Left ventricle myocardium inferior (tissue), 1 donor: ENCODE measurements around the gene SMARCE1. TPM values are rescaled to one million over a fixed set of nuclear protein-coding genes. Genes with fewer than 3 reads are reported as not detected.

Source experiments
- DNase-seq: peaks from one replicate; pipeline ENCODE4 v3.0.0-alpha.2; 2020
- H3K27ac ChIP-seq: fragments of 200-600 bp; replicated peaks from 2 replicates; pipeline ENCODE4 v1.8.0; 2021
- H3K27me3 ChIP-seq: fragments of 200-600 bp; 2 replicates; pipeline ENCODE4 v1.8.0; 2021; ENCODE audit warnings: low read depth
- H3K36me3 ChIP-seq: fragments of 200-600 bp; 2 replicates; pipeline ENCODE4 v1.8.0; 2021
- H3K4me1 ChIP-seq: fragments of 200-600 bp; 2 replicates; pipeline ENCODE4 v1.8.0; 2021
- H3K4me3 ChIP-seq: fragments of 200-600 bp; 2 replicates; pipeline ENCODE4 v1.8.0; 2021; ENCODE audit warnings: mild to moderate bottlenecking, moderate library complexity
- H3K9me3 ChIP-seq: fragments of 200-600 bp; replicated peaks from 2 replicates; pipeline ENCODE4 v1.8.0; 2021
- CTCF ChIP-seq: fragments of 200-600 bp; IDR thresholded peaks from 2 replicates; pipeline ENCODE4 v1.8.0; 2021; ENCODE audit warnings: antibody characterized with exemption, mild to moderate bottlenecking, borderline replicate concordance
- intact Hi-C: fragments of 100-400 bp; cut with micrococcal nuclease; formaldehyde crosslinking; loops from one replicate; pipeline ENCODE4 v1.11.0; 2022
- total RNA-seq: library from RNA; stranded (reverse); fragmentation: NEBNext Ultra II Directional; extraction: Animal tissue kit (Norgen Biotek cat#: 25700); gene quantifications from one replicate; pipeline ENCODE4 v1.2.1, GENCODE V29; 2021
- donor health status: DM: no; HTN: yes; CAD: no; lungs with severe emphysema.

SMARCE1 gene
- total RNA-seq, 1 donor from 2014 or later: 58.6 TPM

- H3K4me1 ChIP-seq: peaks cover 60% of the 10 kb centered on the region
- TF ChIP-seq CTCF: no peak
- intact Hi-C loops: no loop called here
- no peaks in the 10 kb centered on the region for H3K9me3 ChIP-seq
- H3K27ac ChIP-seq: no peak overlapping the region
- no peaks in the 10 kb centered on the region for H3K27me3 ChIP-seq
- H3K4me3 ChIP-seq: peak overlapping the region; percentile 96
- peaks cover 44% of the 10 kb centered on the region for H3K36me3 ChIP-seq
- no peak for DNase-seq
Observed at GRCh38 chr17:40645943-40646342, 1.7 kb downstream of the SMARCE1 start.

- TF ChIP-seq CTCF: no peak
- intact Hi-C loops: no loop called here
- no peak for DNase-seq
Observed at GRCh38 chr17:40645291-40645690, 2.3 kb downstream of the SMARCE1 start.

GRCh38 chr17:40637931-40638330 is 9.7 kb downstream of the SMARCE1 start:
- Histone ChIP-seq H3K4me3 (no peak overlapping the region), H3K36me3 (peaks cover 78% of the 10 kb centered on the region), H3K27ac (no peak overlapping the region), H3K9me3 (no peaks in the 10 kb centered on the region), H3K27me3 (no peaks in the 10 kb centered on the region), H3K4me1 (peaks cover 4% of the 10 kb centered on the region)
- no peak for DNase-seq
- intact Hi-C loops: no loop called here
- no peak for TF ChIP-seq CTCF

More at GRCh38 chr17:40645291-40645690, 2.3 kb downstream of the SMARCE1 start:
- Histone ChIP-seq H3K4me1 (peaks cover 63% of the 10 kb centered on the region), H3K9me3 (no peaks in the 10 kb centered on the region), H3K27ac (no peak overlapping the region), H3K4me3 (no peak overlapping the region), H3K27me3 (no peaks in the 10 kb centered on the region), H3K36me3 (peaks cover 50% of the 10 kb centered on the region)

- H3K27ac ChIP-seq: no peak overlapping the region
- DNase-seq: no peak
- peaks cover 89% of the 10 kb centered on the region for H3K36me3 ChIP-seq
- no peaks in the 10 kb centered on the region for H3K27me3 ChIP-seq
- no peak overlapping the region for H3K4me3 ChIP-seq
- intact Hi-C loops: no loop called here
- no peaks in the 10 kb centered on the region for H3K9me3 ChIP-seq
- no peak for TF ChIP-seq CTCF
- H3K4me1 ChIP-seq: no peaks in the 10 kb centered on the region
Observed at GRCh38 chr17:40633871-40634270, 13.7 kb downstream of the SMARCE1 start.

- H3K4me3 ChIP-seq: no peak overlapping the region
- TF ChIP-seq CTCF: no peak
- intact Hi-C loops: no loop called here
- DNase-seq: no peak
- no peaks in the 10 kb centered on the region for H3K27me3 ChIP-seq
- H3K27ac ChIP-seq: no peak overlapping the region
- peaks cover 95% of the 10 kb centered on the region for H3K36me3 ChIP-seq
- no peaks in the 10 kb centered on the region for H3K4me1 ChIP-seq
- H3K9me3 ChIP-seq: no peaks in the 10 kb centered on the region
Observed at GRCh38 chr17:40632216-40632615, 15.4 kb downstream of the SMARCE1 start.

GRCh38 chr17:40629842-40630241 is 17.8 kb downstream of the SMARCE1 start:
- no peaks in the 10 kb centered on the region for H3K9me3 ChIP-seq
- H3K27ac ChIP-seq: no peak overlapping the region
- no peak overlapping the region for H3K4me3 ChIP-seq
- peaks cover 72% of the 10 kb centered on the region for H3K36me3 ChIP-seq
- no peak for TF ChIP-seq CTCF
- intact Hi-C loops: no loop called here
- no peak for DNase-seq
- no peaks in the 10 kb centered on the region for H3K4me1 ChIP-seq
- H3K27me3 ChIP-seq: no peaks in the 10 kb centered on the region
